Astrocyte of the cerebellum (primary cell): ENCODE data around the gene SCN5A.

Experiments
- DNase-seq: peaks from one replicate; pipeline ENCODE4 v3.0.0-alpha.2; 2011; ENCODE audit warnings: low read depth
- H3K4me3 ChIP-seq: 2 replicates; pipeline ENCODE4 v1.5.1; 2011; ENCODE audit warnings: mild to moderate bottlenecking, low read depth, low read length, moderate library complexity
- in situ Hi-C: cut with HindIII; loops from 2 replicates; pipeline ENCODE4 v1.10.0; 2017; ENCODE audit warnings: low sequenced_read_pairs
- TF ChIP-seq, protein P1 (sequence below): IDR thresholded peaks from 2 replicates; pipeline ENCODE4 v1.5.1; 2012; ENCODE audit warnings: low read length, low read depth, moderate library complexity, mild to moderate bottlenecking; ENCODE audit errors: missing control alignments

Gene SCN5A

DNA sequence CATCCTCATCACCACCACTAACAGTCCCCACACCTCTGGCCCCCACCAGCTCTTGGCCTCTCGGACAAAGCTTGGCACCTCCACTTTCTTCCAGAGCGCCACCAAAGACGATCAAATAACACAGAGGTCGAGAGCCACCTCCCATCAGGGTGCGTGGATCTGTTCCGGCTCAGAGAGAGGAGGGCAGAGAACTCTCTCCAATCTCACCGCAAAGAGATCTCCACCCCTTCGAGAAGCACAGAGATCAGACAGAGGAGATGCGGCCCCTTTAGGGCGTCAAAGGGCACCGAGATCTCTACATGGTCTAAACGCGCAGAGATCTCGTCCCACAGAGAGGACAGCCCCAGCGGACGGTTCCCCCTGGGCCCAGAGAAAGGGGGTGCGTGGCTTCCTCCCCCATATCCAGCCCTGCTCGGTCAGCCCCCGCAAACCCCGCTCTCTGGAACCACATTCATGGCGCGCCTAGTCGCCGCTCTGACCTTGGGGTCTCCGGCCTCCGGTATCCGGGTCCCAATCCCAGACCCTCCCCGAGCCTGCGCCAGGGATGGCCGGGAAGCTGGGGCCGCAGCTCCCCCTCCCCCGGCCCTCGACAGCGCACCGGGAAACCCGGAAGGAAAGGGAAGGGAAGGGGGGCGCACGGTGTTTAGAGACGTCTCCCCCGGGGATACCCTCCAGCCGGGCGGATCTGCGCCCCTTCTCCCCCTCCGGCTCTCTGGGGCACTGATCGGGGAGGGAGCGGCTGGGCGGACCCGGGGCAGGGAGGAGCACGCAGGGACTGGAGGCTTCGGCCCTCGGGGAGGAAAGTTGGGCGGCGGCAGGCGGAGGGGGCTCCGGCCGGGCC is 608 bp downstream of the SCN5A start:
- peak overlapping the region; percentile 54 for H3K4me3 ChIP-seq
- TF ChIP-seq, protein P1, sequence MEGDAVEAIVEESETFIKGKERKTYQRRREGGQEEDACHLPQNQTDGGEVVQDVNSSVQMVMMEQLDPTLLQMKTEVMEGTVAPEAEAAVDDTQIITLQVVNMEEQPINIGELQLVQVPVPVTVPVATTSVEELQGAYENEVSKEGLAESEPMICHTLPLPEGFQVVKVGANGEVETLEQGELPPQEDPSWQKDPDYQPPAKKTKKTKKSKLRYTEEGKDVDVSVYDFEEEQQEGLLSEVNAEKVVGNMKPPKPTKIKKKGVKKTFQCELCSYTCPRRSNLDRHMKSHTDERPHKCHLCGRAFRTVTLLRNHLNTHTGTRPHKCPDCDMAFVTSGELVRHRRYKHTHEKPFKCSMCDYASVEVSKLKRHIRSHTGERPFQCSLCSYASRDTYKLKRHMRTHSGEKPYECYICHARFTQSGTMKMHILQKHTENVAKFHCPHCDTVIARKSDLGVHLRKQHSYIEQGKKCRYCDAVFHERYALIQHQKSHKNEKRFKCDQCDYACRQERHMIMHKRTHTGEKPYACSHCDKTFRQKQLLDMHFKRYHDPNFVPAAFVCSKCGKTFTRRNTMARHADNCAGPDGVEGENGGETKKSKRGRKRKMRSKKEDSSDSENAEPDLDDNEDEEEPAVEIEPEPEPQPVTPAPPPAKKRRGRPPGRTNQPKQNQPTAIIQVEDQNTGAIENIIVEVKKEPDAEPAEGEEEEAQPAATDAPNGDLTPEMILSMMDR = no peak
- no peak for DNase-seq
- in situ Hi-C loops = loop anchor here (5.0 to 10.0 kb wide), 2 partner anchors 92 to 196 kb away; no protein-coding TSS in a partner anchor

DNA sequence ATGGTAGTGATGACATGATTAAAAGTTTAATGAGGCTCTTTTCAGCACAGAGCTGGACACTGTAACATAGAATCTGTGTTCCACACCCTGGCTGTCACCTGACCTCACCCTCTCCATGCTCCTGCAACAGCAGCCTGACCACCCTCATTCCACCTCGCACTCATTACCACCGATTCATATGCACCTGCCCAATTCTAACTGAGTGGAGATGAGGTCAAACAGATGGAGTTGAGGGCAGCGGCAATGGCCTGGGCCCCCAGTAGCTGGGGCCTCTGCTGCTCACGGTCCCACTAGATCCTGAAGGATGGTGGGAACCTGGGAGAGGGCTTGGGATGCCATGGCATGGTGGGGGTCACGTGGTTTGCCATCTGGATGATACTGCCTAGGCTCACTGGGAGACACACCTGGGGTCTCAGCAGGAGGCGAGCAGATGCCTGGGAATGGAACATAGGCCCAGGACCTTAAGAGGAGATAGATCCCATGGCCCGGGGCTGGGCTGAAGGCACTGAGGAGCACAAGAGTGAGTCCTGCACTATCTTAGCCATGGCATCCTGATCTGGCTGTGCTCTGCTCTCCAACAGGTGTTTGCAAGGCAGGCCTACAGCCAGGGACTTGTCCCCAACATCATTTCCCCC is 1.3 kb downstream of the SCN5A start:
- DNase-seq = no peak
- TF ChIP-seq, protein P1 = no peak
- in situ Hi-C loops = loop anchor here (5.0 to 10.0 kb wide), 2 partner anchors 91 to 197 kb away; no protein-coding TSS in a partner anchor
- peak overlapping the region; percentile 54 for H3K4me3 ChIP-seq

DNA sequence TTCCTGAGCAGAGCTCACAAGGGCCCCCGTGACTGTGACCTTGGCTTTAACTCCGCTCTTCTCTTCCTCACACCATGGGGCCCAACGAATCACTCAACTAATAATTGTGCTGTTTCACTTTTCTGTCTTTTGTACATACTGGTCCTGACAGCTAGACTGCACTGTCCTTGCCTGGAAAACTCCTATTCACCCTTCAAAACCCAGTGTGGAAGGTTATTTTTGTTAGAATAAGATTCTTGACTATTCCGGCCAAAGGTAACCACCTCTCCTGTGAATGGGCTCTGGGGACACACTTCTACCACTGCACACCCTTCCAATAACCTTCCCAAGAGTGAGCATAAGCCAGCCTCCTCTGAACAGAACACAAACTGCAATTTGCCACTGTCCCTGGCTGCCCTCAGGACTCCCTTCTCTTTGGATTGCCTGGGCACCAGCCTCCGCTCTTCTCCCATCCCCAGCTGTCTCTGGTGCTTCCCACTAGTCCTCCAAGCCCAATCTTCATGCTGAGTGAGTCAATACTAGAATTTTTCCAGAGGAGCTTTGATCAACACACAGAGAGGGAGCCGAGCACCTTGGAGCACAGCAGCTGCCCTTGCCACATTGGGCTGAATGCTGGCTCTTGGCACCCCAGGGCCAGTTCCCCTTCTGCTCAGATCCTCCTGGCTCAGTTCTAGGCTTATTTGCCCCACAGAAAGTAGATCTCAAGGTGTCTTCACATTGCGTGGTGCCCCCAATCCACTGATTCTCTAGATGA is 2.1 kb downstream of the SCN5A start:
- in situ Hi-C loops = loop anchor here (5.0 to 10.0 kb wide), 2 partner anchors 90 to 197 kb away; no protein-coding TSS in a partner anchor
- TF ChIP-seq, protein P1 = no peak
- no peak overlapping the region for H3K4me3 ChIP-seq
- no peak for DNase-seq

DNA sequence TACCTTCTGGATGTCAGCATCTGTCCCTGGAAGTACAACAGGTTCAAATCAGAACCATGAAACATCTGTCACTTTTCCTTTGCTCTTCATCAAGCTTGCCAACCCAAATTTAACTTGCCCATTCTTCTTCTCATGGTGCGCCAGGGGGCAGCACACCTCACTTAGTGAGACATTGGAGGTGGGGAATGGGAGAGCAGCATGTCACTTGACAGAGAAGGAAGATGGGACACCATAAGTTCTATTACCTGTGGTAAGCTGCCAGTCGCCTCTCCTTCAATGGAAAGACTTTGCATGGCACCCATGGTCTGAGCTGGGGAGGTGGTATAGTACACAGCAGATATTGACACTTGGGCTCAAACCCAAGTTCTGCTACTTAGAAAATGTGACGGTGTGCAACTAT is 2.9 kb downstream of the SCN5A start:
- H3K4me3 ChIP-seq = no peak overlapping the region
- no peak for DNase-seq
- TF ChIP-seq, protein P1 = peak; percentile 55
- in situ Hi-C loops = loop anchor here (5.0 to 10.0 kb wide), 2 partner anchors 89 to 198 kb away; no protein-coding TSS in a partner anchor

DNA sequence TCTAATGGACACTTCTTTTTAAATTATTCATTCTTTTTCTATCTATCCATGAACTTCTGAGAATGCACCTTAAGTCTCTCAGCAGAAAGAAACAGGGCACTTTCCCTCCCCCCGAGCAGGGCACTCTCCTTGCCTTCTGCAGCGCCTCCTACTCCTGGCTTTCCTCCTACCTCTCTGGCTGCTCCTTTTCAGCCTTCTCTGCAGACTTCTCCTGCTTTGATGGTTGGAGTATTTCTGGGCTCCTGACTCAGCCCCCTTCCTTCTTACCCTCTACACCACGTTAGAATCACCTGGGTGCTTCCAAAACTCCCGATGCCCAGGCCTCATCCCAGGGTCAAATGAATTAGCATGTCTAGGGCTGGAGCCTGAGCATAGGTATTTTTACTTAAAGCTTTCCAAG is 3.4 kb downstream of the SCN5A start:
- no peak overlapping the region for H3K4me3 ChIP-seq
- in situ Hi-C loops = loop anchor here (5.0 to 10.0 kb wide), 2 partner anchors 89 to 199 kb away; no protein-coding TSS in a partner anchor
- no peak for DNase-seq
- TF ChIP-seq, protein P1 = no peak

DNA sequence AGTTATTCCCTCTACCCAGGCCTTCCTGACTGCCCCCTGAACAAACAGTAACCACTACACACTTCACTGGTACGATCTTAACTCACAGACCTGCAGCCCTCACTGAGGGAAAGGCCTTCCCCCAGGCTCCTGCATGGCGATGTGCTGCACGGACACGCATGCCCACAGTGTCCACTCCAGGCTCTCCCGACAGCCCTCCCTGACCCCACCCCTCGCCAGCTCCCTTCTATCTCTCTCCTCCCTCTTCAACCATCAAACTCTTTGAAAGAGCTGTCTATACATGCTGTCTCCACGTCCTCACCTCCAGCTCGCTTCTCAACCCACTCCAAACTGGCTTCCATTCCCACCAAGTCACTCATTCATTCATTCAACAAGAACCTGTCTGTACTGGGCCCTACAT is 3.9 kb downstream of the SCN5A start:
- in situ Hi-C loops = loop anchor here (5.0 to 10.0 kb wide), 2 partner anchors 88 to 199 kb away; no protein-coding TSS in a partner anchor
- no peak overlapping the region for H3K4me3 ChIP-seq
- TF ChIP-seq, protein P1 = no peak
- DNase-seq = no peak
